AG09309 (cell line): ENCODE measurements around the gene TMTC1.

ENCODE experiments used
- DNase-seq: peaks from one replicate; pipeline ENCODE4 v3.0.0-alpha.2; 2010; ENCODE audit warnings: low read depth
- H3K4me3 ChIP-seq: 2 replicates; pipeline ENCODE4 v1.5.1; 2011; ENCODE audit warnings: mild to moderate bottlenecking, low read depth, low read length, moderate library complexity; ENCODE audit not compliant: control insufficient read depth
- TF ChIP-seq, protein P1 (sequence below): IDR thresholded peaks from 2 replicates; pipeline ENCODE4 v1.5.1; 2011; ENCODE audit warnings: mild to moderate bottlenecking, low read depth, low read length, inconsistent platforms; ENCODE audit not compliant: insufficient read depth, control insufficient read depth; ENCODE audit errors: missing control alignments

Gene TMTC1

DNA sequence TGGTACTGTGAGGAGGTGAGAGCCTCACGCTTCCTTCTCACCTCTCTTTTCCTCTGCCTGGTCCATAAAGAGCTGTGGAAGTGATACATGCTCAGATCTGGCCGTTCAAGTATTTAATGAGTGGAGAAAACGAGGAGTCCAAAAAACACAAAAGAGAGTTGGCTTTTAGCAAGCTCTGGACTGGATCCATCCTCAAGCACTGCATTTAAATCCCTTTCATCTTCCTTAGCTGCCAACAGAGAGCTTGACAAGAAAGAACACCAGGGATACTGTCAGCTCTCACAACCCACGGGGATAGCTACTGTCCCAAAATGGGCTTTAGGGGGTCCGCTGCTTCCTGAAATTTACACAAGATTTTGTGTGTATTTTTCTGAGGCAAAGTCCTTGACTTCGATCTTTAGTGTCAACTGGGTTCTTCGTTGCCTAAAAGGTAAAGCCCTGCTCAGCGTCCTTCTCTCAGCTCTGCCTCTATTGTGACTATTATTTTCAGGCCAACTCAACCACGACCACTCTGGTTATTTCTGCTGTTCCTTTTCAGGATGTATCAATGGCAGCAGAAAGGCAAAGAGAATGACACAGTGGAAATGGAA lies 120.9 kb downstream of the TMTC1 start:
- TF ChIP-seq, protein P1, sequence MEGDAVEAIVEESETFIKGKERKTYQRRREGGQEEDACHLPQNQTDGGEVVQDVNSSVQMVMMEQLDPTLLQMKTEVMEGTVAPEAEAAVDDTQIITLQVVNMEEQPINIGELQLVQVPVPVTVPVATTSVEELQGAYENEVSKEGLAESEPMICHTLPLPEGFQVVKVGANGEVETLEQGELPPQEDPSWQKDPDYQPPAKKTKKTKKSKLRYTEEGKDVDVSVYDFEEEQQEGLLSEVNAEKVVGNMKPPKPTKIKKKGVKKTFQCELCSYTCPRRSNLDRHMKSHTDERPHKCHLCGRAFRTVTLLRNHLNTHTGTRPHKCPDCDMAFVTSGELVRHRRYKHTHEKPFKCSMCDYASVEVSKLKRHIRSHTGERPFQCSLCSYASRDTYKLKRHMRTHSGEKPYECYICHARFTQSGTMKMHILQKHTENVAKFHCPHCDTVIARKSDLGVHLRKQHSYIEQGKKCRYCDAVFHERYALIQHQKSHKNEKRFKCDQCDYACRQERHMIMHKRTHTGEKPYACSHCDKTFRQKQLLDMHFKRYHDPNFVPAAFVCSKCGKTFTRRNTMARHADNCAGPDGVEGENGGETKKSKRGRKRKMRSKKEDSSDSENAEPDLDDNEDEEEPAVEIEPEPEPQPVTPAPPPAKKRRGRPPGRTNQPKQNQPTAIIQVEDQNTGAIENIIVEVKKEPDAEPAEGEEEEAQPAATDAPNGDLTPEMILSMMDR: no peak
- no peak for DNase-seq
- H3K4me3 ChIP-seq: no peak overlapping the region

- no peak overlapping the region for H3K4me3 ChIP-seq
- DNase-seq: no peak
- TF ChIP-seq, protein P1: no peak
Measured at GRCh38 chr12:29660847-29661246, 122.9 kb downstream of the TMTC1 start.

DNA sequence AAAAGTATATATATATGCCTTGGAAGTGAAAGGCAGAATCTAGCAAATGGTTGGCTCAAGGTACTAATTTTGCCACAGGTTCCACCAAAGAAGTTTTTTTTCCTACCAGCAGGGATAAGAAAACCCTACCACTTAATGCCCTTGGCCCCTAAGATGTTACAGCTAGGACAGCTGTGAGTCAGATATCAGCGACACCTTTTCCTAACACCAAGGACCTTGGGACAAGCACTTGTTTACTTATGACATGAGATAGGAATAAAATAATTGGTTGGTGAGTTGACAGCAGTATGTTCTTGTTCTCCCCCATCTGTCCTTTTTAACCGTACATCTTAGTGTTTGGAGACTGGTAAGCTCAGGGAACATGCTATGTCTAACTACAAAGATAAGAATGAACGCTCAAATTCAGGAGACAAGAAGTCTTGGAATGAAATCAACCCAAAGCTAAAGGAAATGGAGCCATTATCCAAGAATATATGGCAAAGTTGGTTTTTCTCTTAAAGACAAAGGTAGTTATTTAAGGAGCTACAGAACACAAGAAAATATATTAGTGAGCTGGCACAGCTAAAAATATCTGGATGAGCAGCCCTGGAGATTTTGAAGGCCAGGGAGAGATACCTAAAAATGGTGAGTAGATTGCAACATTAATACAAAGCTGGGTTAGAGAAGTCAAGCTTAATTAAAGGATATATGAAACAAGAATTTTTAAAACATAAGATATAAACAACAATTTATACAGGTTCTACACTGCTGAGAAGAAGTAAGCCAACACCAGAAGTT lies 126.8 kb downstream of the TMTC1 start:
- DNase-seq: no peak
- TF ChIP-seq, protein P1: no peak
- H3K4me3 ChIP-seq: no peak overlapping the region

DNA sequence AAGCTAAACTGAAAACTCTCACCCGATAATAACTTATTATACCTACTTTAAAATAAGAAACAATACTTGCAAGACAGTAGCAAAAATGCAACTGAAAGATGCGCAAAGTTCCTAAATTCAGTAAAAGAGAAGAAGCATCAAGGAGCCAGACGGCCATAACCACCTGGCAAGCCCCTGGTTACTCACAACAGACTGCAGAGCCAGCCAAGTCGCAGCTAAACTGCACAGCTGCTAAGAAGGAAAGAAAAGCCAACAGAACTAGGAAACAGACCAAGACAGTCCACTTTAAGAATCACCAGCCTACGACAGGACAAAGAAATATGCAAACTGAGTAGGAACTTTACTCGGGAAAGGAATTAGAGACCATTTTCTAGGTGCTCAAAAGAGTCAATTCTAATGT lies 127.9 kb downstream of the TMTC1 start:
- no peak for DNase-seq
- TF ChIP-seq, protein P1: no peak
- H3K4me3 ChIP-seq: no peak overlapping the region

GRCh38 chr12:29653286-29653685 lies 130.5 kb downstream of the TMTC1 start:
- no peak overlapping the region for H3K4me3 ChIP-seq
- TF ChIP-seq, protein P1: no peak
- no peak for DNase-seq

GRCh38 chr12:29650371-29650770 lies 133.4 kb downstream of the TMTC1 start:
- TF ChIP-seq, protein P1: no peak

DNA sequence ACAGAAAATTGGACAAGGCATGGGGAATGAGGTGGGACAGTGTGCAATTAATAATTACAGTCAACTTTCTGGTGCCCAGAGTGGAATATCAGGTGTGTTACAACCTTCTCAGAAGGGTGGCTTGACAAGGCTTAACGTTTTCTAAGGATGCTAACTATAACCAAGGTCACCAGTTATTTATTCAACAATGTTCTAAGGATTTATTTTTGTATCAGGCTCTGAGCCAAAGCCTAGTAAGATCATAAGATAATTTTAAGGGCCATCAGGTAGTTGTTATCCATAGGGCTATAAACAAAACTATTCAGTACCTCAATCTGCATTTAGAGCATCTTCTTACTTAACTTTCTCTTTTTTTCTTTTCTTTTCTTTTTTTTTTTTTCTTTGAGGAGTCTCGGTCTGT lies 134.0 kb downstream of the TMTC1 start:
- DNase-seq: no peak
- TF ChIP-seq, protein P1: no peak
- no peak overlapping the region for H3K4me3 ChIP-seq

More at GRCh38 chr12:29650371-29650770, 133.4 kb downstream of the TMTC1 start:
- DNase-seq: no peak
- no peak overlapping the region for H3K4me3 ChIP-seq
